Parathyroid adenoma (tissue), 2 donors: ENCODE measurements around the gene SRD5A3.
"Not testable (repeated sequence)": the region's sequence is repeated elsewhere in the genome, so short reads cannot be mapped to it uniquely, and the experiment has no call there.

Source experiments
- H2AFZ ChIP-seq: fragments of 300-600 bp; sonication (generic); one replicate; pipeline ENCODE4 v1.7.0; 2017; ENCODE audit warnings: antibody characterized with exemption, mild to moderate bottlenecking
- H3K27ac ChIP-seq: fragments of 300-600 bp; sonication (generic); one replicate; pipeline ENCODE4 v1.7.0; 2017
- H3K27me3 ChIP-seq: fragments of 300-600 bp; sonication (generic); one replicate; pipeline ENCODE4 v1.7.0; 2017; ENCODE audit warnings: low read length; ENCODE audit not compliant: control insufficient read depth, insufficient read depth
- H3K36me3 ChIP-seq: fragments of 300-600 bp; sonication (generic); one replicate; pipeline ENCODE4 v1.7.0; 2017; ENCODE audit warnings: low read length; ENCODE audit not compliant: control insufficient read depth, insufficient read depth
- H3K4me1 ChIP-seq: fragments of 300-600 bp; sonication (generic); one replicate; pipeline ENCODE4 v1.7.0; 2017; ENCODE audit warnings: control low read depth
- H3K4me2 ChIP-seq: fragments of 300-600 bp; sonication (generic); one replicate; pipeline ENCODE4 v1.7.0; 2017; ENCODE audit warnings: low read length
- H3K4me3 ChIP-seq: fragments of 300-600 bp; sonication (generic); one replicate; pipeline ENCODE4 v1.7.0; 2017; ENCODE audit warnings: low read depth, low read length
- H3K79me2 ChIP-seq: fragments of 300-600 bp; sonication (generic); one replicate; pipeline ENCODE4 v1.7.0; 2017; ENCODE audit warnings: control low read depth
- H3K9ac ChIP-seq: fragments of 300-600 bp; sonication (generic); one replicate; pipeline ENCODE4 v1.7.0; 2017; ENCODE audit warnings: mild to moderate bottlenecking
- H3K9me3 ChIP-seq: fragments of 300-600 bp; sonication (generic); one replicate; pipeline ENCODE4 v1.7.0; 2017; ENCODE audit warnings: low read length; ENCODE audit not compliant: control insufficient read depth
- CTCF ChIP-seq: fragments of 300-600 bp; sonication (generic); IDR thresholded peaks from one replicate; pipeline ENCODE4 v1.7.0; 2017; ENCODE audit warnings: antibody characterized with exemption, mild to moderate bottlenecking
- donor health status: primary hyperparathyroidism.

SRD5A3 gene

GRCh38 chr4:55356991-55357461, 11.0 kb downstream of the SRD5A3 start:
- Histone ChIP-seq H3K36me3 (no peaks in the 10 kb centered on the region), H3K4me1 (no peaks in the 10 kb centered on the region), H3K9me3 (no peaks in the 10 kb centered on the region), H3K27ac (no peak overlapping the region), H3K27me3 (no peaks in the 10 kb centered on the region), H3K4me2 (no peak overlapping the region), H3K9ac (no peak overlapping the region), H2AFZ (no peak overlapping the region), H3K79me2 (no peaks in the 10 kb centered on the region), H3K4me3 (no peak overlapping the region)
- TF ChIP-seq CTCF: no peak

GRCh38 chr4:55358246-55358645, 12.2 kb downstream of the SRD5A3 start:
- Histone ChIP-seq H2AFZ (no peak overlapping the region), H3K4me2 (no peak overlapping the region), H3K4me3 (no peak overlapping the region), H3K36me3 (no peaks in the 10 kb centered on the region), H3K9ac (no peak overlapping the region), H3K79me2 (no peaks in the 10 kb centered on the region), H3K4me1 (no peaks in the 10 kb centered on the region), H3K27ac (no peak overlapping the region), H3K9me3 (no peaks in the 10 kb centered on the region), H3K27me3 (no peaks in the 10 kb centered on the region)
- no peak for TF ChIP-seq CTCF

GRCh38 chr4:55358668-55359067, 12.6 kb downstream of the SRD5A3 start:
- H3K79me2 ChIP-seq: no peaks in the 10 kb centered on the region
- no peaks in the 10 kb centered on the region for H3K4me1 ChIP-seq
- no peak overlapping the region for H2AFZ ChIP-seq
- H3K9ac ChIP-seq: no peak overlapping the region
- no peak overlapping the region for H3K4me3 ChIP-seq
- no peaks in the 10 kb centered on the region for H3K36me3 ChIP-seq
- no peak for TF ChIP-seq CTCF
- H3K9me3 ChIP-seq: no peaks in the 10 kb centered on the region
- no peak overlapping the region for H3K27ac ChIP-seq
- H3K27me3 ChIP-seq: no peaks in the 10 kb centered on the region
- no peak overlapping the region for H3K4me2 ChIP-seq

- H3K4me3 ChIP-seq: no peak overlapping the region
- H3K27me3 ChIP-seq: no peaks in the 10 kb centered on the region
- no peak overlapping the region for H3K27ac ChIP-seq
- TF ChIP-seq CTCF: no peak
- H3K36me3 ChIP-seq: no peaks in the 10 kb centered on the region
- no peaks in the 10 kb centered on the region for H3K4me1 ChIP-seq
- no peaks in the 10 kb centered on the region for H3K79me2 ChIP-seq
- H3K9me3 ChIP-seq: no peaks in the 10 kb centered on the region
- H3K4me2 ChIP-seq: no peak overlapping the region
- no peak overlapping the region for H2AFZ ChIP-seq
- no peak overlapping the region for H3K9ac ChIP-seq
Observed at GRCh38 chr4:55359397-55359916, 13.4 kb downstream of the SRD5A3 start.

GRCh38 chr4:55362938-55363337, 16.9 kb downstream of the SRD5A3 start:
- not testable (repeated sequence) for H2AFZ ChIP-seq, H3K27me3 ChIP-seq, H3K9ac ChIP-seq, H3K4me2 ChIP-seq, H3K9me3 ChIP-seq, H3K4me3 ChIP-seq, H3K79me2 ChIP-seq, H3K4me1 ChIP-seq, H3K36me3 ChIP-seq, H3K27ac ChIP-seq
